Measurements from ENCODE around the gene TDRD6. TPM values are rescaled to one million over a fixed set of nuclear protein-coding genes. Genes with fewer than 3 reads are reported as not detected.

Gene TDRD6
- total RNA-seq, 1 donor = 0.36 TPM

- H3K9me3 ChIP-seq (ENCODE audit: low read depth, low read length) = no peaks in the 10 kb centered on the region
- no peak within 1 kb of the TSS for H3K4me3 ChIP-seq (ENCODE audit: insufficient read depth, low read length)
Measured at GRCh38 chr6:46746696-46747095, 59.0 kb downstream of the TDRD6 start, which contains the start of gene ANKRD66. Gene ANKRD66, plus strand, starts transcription at chr6:46746933. Its CDS starts 5,016 bp downstream, at chr6:46751949.

GRCh38 chr6:46748940-46749503, 61.3 kb downstream of the TDRD6 start:
- Histone ChIP-seq H2AFZ (ENCODE audit: low read length) (no peak overlapping the region), H3K4me2 (ENCODE audit: insufficient read depth, low read length) (no peak overlapping the region), H3K9me3 (ENCODE audit: low read depth, low read length) (no peaks in the 10 kb centered on the region), H3K27me3 (ENCODE audit: insufficient read depth, low read length) (no peaks in the 10 kb centered on the region), H3K27ac (ENCODE audit: low read depth, low read length) (no peak overlapping the region), H3K4me3 (ENCODE audit: insufficient read depth, low read length) (no peak overlapping the region), H3K4me1 (ENCODE audit: insufficient read depth, low read length) (no peaks in the 10 kb centered on the region), H3K79me2 (ENCODE audit: insufficient read depth, low read length) (no peaks in the 10 kb centered on the region), H3K36me3 (ENCODE audit: insufficient read depth, low read length) (no peaks in the 10 kb centered on the region), H4K20me1 (ENCODE audit: insufficient read depth, low read length) (no peaks in the 10 kb centered on the region)
- TF ChIP-seq CTCF (IDR thresholded peaks at IDR 0.05; ENCODE audit: extremely low read depth, low read depth, low read length) = no peak
- no peak for DNase-seq (ENCODE audit: insufficient read length, low spot score, missing footprints)

More at GRCh38 chr6:46746696-46747095, 59.0 kb downstream of the TDRD6 start, which contains the start of gene ANKRD66:
- H3K4me2 ChIP-seq (ENCODE audit: insufficient read depth, low read length) = no peak within 1 kb of the TSS
- H4K20me1 ChIP-seq (ENCODE audit: insufficient read depth, low read length) = no peaks in the 10 kb centered on the region
- H3K79me2 ChIP-seq (ENCODE audit: insufficient read depth, low read length) = no peaks in the 10 kb centered on the region
- H3K27ac ChIP-seq (ENCODE audit: low read depth, low read length) = no peak within 1 kb of the TSS
- H3K27me3 ChIP-seq (ENCODE audit: insufficient read depth, low read length) = no peaks in the 10 kb centered on the region
- no peak for DNase-seq (ENCODE audit: insufficient read length, low spot score, missing footprints)
- no peaks in the 10 kb centered on the region for H3K36me3 ChIP-seq (ENCODE audit: insufficient read depth, low read length)
- no peak for TF ChIP-seq CTCF (IDR thresholded peaks at IDR 0.05; ENCODE audit: extremely low read depth, low read depth, low read length)
- no peak within 1 kb of the TSS for H2AFZ ChIP-seq (ENCODE audit: low read length)
- no peaks in the 10 kb centered on the region for H3K4me1 ChIP-seq (ENCODE audit: insufficient read depth, low read length)

GRCh38 chr6:46749731-46750130, 62.0 kb downstream of the TDRD6 start:
- no peaks in the 10 kb centered on the region for H3K27me3 ChIP-seq (ENCODE audit: insufficient read depth, low read length)
- H3K4me2 ChIP-seq (ENCODE audit: insufficient read depth, low read length) = no peak overlapping the region
- no peaks in the 10 kb centered on the region for H3K79me2 ChIP-seq (ENCODE audit: insufficient read depth, low read length)
- no peak overlapping the region for H3K4me3 ChIP-seq (ENCODE audit: insufficient read depth, low read length)
- H3K27ac ChIP-seq (ENCODE audit: low read depth, low read length) = no peak overlapping the region
- H4K20me1 ChIP-seq (ENCODE audit: insufficient read depth, low read length) = no peaks in the 10 kb centered on the region
- DNase-seq (ENCODE audit: insufficient read length, low spot score, missing footprints) = no peak
- H3K4me1 ChIP-seq (ENCODE audit: insufficient read depth, low read length) = no peaks in the 10 kb centered on the region
- no peaks in the 10 kb centered on the region for H3K36me3 ChIP-seq (ENCODE audit: insufficient read depth, low read length)
- TF ChIP-seq CTCF (IDR thresholded peaks at IDR 0.05; ENCODE audit: extremely low read depth, low read depth, low read length) = no peak
- no peak overlapping the region for H2AFZ ChIP-seq (ENCODE audit: low read length)
- H3K9me3 ChIP-seq (ENCODE audit: low read depth, low read length) = no peaks in the 10 kb centered on the region

DNA sequence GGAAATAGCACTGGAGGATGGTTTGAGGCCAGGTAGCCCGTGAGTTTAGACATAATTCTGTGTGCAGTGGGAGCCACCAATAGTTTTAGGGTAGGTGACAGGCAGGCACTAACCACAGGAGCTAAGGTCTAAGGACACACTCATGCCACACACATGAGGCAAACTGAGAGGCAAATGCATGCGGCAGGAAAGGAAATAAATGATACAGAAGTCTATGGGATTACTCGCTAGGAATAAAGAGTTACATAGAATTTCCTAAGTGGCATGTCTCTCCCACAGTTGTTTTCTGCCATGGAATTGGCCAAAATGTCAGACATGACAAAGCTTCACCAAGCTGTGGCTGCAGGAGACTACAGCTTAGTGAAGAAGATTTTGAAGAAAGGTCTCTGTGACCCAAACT, 64.0 kb downstream of the TDRD6 start:
- Histone ChIP-seq H4K20me1 (ENCODE audit: insufficient read depth, low read length) (no peaks in the 10 kb centered on the region), H3K9me3 (ENCODE audit: low read depth, low read length) (no peaks in the 10 kb centered on the region), H3K4me3 (ENCODE audit: insufficient read depth, low read length) (no peak overlapping the region), H3K4me1 (ENCODE audit: insufficient read depth, low read length) (no peaks in the 10 kb centered on the region), H3K36me3 (ENCODE audit: insufficient read depth, low read length) (no peaks in the 10 kb centered on the region), H3K27ac (ENCODE audit: low read depth, low read length) (no peak overlapping the region), H3K79me2 (ENCODE audit: insufficient read depth, low read length) (no peaks in the 10 kb centered on the region), H2AFZ (ENCODE audit: low read length) (no peak overlapping the region), H3K27me3 (ENCODE audit: insufficient read depth, low read length) (no peaks in the 10 kb centered on the region), H3K4me2 (ENCODE audit: insufficient read depth, low read length) (no peak overlapping the region)
- TF ChIP-seq CTCF (IDR thresholded peaks at IDR 0.05; ENCODE audit: extremely low read depth, low read depth, low read length) = no peak
- no peak for DNase-seq (ENCODE audit: insufficient read length, low spot score, missing footprints)

Other genes starting within 250 kb of the TDRD6 start
- gene RCAN2, start 196.4 kb upstream of the TDRD6 start, total RNA-seq = 14.1 and 15.6 TPM in 2 replicates
- gene CYP39A1, start 35.1 kb upstream of the TDRD6 start, total RNA-seq = 4.1 and 4.3 TPM in 2 replicates
- gene SLC25A27, start 34.9 kb upstream of the TDRD6 start, total RNA-seq = 9.4 and 10.5 TPM in 2 replicates
- 0.36 TPM in 1 of 2 replicates, not detected in the other for gene PLA2G7, start 47.5 kb downstream of the TDRD6 start, total RNA-seq
- gene ANKRD66, start 59.0 kb downstream of the TDRD6 start, total RNA-seq = not detected in 2 replicates
- not detected in 2 replicates for gene MEP1A, start 105.5 kb downstream of the TDRD6 start, total RNA-seq
- gene ADGRF5, start 234.1 kb downstream of the TDRD6 start, total RNA-seq = under 0.01 TPM in 2 replicates

All from osteoblast (primary cell).